Stimulated activated CD4-positive, alpha-beta T cell treated with anti-CD3 and anti-CD28 coated beads, Interleukin-12 subunit alpha, Interleukin-12 subunit beta, amount 100 ng/mL, for 48 hours (primary cell): ENCODE measurements around the gene LTBP2.

Experiments
- DNase-seq, 3 donors: peaks; one replicate each; pipeline ENCODE4 v3.0.0-alpha.2; 2020; ENCODE audit warnings: low read depth in 2 of 3, low spot score in 1 of 3

LTBP2 gene

GRCh38 chr14:74638966-74639365 is 26.9 kb upstream of the LTBP2 start:
- no peak for DNase-seq

GRCh38 chr14:74638066-74638465 is 26.0 kb upstream of the LTBP2 start:
- no peak for DNase-seq

- DNase-seq, result no peak
These were observed 25.1 kb upstream of the LTBP2 start for GRCh38 chr14:74637178-74637550.

GRCh38 chr14:74636424-74637177 is 24.6 kb upstream of the LTBP2 start:
- DNase-seq, result no peak

GRCh38 chr14:74635847-74636246 is 23.8 kb upstream of the LTBP2 start:
- DNase-seq, result no peak

GRCh38 chr14:74634964-74635363 is 22.9 kb upstream of the LTBP2 start:
- DNase-seq, result no peak

GRCh38 chr14:74634481-74634880 is 22.4 kb upstream of the LTBP2 start:
- DNase-seq, result no peak

- DNase-seq, result no peak
These were observed 19.0 kb upstream of the LTBP2 start for GRCh38 chr14:74630881-74631690.

- no peak for DNase-seq
These were observed 16.4 kb upstream of the LTBP2 start for GRCh38 chr14:74628418-74628817.

GRCh38 chr14:74627076-74627475 is 15.0 kb upstream of the LTBP2 start:
- DNase-seq, result no peak

GRCh38 chr14:74622257-74622656 is 10.2 kb upstream of the LTBP2 start:
- no peak for DNase-seq

GRCh38 chr14:74621556-74621955 is 9.5 kb upstream of the LTBP2 start:
- DNase-seq, result no peak

GRCh38 chr14:74620923-74621322 is 8.9 kb upstream of the LTBP2 start:
- no peak for DNase-seq

- peak in 1 of 3 donors; percentile 31 for DNase-seq
These were observed 8.5 kb upstream of the LTBP2 start for GRCh38 chr14:74620497-74620921.

- DNase-seq, result no peak
These were observed 7.7 kb upstream of the LTBP2 start for GRCh38 chr14:74619672-74620131.

GRCh38 chr14:74618078-74618952 is 6.3 kb upstream of the LTBP2 start:
- DNase-seq, result peak in 2 of 3 donors; percentile 38 to 41

- DNase-seq, result no peak
These were observed 5.1 kb upstream of the LTBP2 start for GRCh38 chr14:74616996-74617700.

GRCh38 chr14:74616507-74616906 is 4.5 kb upstream of the LTBP2 start:
- DNase-seq, result no peak

- DNase-seq, result no peak
These were observed 3.7 kb upstream of the LTBP2 start for GRCh38 chr14:74615735-74616134.
